RWPE1 (cell line): ENCODE measurements around the gene UBE2G2.

ENCODE experiments used
- CTCF ChIA-PET: fragments of 350-600 bp; sonication (Branson Sonifier 250); formaldehyde crosslinking; extraction: SDS; loops from one replicate; lab custom pipeline; 2021; lab: Yijun Ruan, JAX
- POLR2A ChIA-PET: fragments of 400-600 bp; formaldehyde crosslinking; extraction: SDS; loops from one replicate; lab custom pipeline; 2020; ENCODE audit warnings: antibody characterized with exemption; ENCODE audit not compliant: low non-redundant PET; lab: Yijun Ruan, JAX
- DNase-seq: peaks from one replicate; pipeline ENCODE4 v3.0.0; 2012; ENCODE audit warnings: low spot score
- H3K27ac ChIP-seq: fragments of 450-650 bp; 2 replicates; pipeline ENCODE4 v1.5.1; 2017
- CTCF ChIP-seq: fragments of 450-650 bp; conservative IDR thresholded peaks from 2 replicates; pipeline ENCODE4 v1.5.1; 2017; ENCODE audit warnings: low read depth, mild to moderate bottlenecking

Gene UBE2G2

GRCh38 chr21:44778499-44778911, 23.1 kb downstream of the UBE2G2 start:
- no peak overlapping the region for H3K27ac ChIP-seq
- no peak for TF ChIP-seq CTCF
- POLR2A ChIA-PET = no interaction called here
- DNase-seq = no peak
- CTCF ChIA-PET = interaction anchor here (0.7 kb wide), 1 partner anchor 501 kb away, joined by 3 read pairs; no protein-coding TSS in a partner anchor

DNA sequence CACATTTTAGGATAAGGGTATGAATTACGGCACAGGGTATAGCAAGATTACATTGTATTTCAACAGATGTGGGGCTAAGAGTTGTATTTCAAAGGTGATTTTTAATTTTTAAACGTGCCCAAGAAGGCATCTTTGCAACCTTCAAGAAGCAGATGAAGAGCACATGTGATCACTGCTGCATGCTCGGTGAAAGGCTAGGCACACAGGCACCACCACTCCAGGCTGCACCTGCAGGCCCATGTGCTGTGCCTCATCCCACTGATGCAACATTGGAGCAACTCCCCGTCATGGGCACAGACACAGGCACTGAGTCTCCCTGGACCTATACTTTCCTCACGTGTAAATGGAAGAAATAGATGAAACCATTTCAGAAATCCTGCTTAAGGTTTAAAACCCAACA, 23.5 kb downstream of the UBE2G2 start:
- CTCF ChIA-PET = interaction anchor here (0.7 kb wide), 1 partner anchor 501 kb away, joined by 3 read pairs; no protein-coding TSS in a partner anchor
- no peak for TF ChIP-seq CTCF
- DNase-seq = no peak
- H3K27ac ChIP-seq = no peak overlapping the region
- POLR2A ChIA-PET = no interaction called here

GRCh38 chr21:44774972-44775371, 26.6 kb downstream of the UBE2G2 start:
- DNase-seq = no peak
- CTCF ChIA-PET = no interaction called here
- POLR2A ChIA-PET = no interaction called here
- TF ChIP-seq CTCF = no peak
- no peak overlapping the region for H3K27ac ChIP-seq

DNA sequence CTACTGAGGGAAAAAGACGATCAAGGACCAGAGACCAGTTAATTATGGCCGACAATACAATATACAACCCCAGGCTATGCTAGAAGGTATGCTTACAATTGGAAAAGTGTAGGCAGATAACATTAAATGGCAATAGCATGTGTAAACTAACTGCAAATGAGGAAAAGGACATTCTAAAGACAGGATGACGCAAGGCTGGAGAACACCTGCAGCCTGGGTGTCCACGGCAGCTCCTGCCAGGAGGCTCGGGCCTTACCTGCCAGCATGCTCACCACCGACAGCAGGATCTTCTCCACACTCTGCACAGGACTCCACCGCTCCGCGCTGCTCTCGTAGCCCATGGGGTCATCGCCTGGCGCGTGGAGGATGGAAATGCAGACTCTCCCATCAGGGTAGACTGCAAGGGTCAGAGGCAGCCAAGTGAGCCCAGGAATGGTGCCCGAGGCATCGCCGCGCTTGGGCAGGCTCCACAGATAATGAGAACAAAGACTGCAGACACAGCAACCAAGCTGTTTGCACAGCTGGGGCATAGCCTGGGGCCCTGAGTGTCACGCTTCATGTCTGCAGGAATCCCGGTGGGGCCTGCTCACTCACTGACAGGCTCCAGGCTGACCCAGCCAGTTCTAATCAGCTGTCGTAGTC, 28.2 kb downstream of the UBE2G2 start:
- no peak for TF ChIP-seq CTCF
- ChIA-PET CTCF (no interaction called here), POLR2A (interaction anchor here (0.6 kb wide), 1 partner anchor 11 kb away, joined by 3 read pairs; no protein-coding TSS in a partner anchor)
- H3K27ac ChIP-seq = no peak overlapping the region; the same call in 1 of the 2 replicates
- DNase-seq = no peak

GRCh38 chr21:44771896-44772525, 29.6 kb downstream of the UBE2G2 start:
- no peak for DNase-seq
- H3K27ac ChIP-seq = no peak overlapping the region
- ChIA-PET CTCF (no interaction called here), POLR2A (no interaction called here)
- no peak for TF ChIP-seq CTCF

GRCh38 chr21:44767834-44768831, 33.5 kb downstream of the UBE2G2 start:
- ChIA-PET CTCF (interaction anchor here (0.7 kb wide), 1 partner anchor 25 kb away, joined by 3 read pairs; no protein-coding TSS in a partner anchor), POLR2A (no interaction called here)
- no peak for TF ChIP-seq CTCF
- DNase-seq = no peak
- H3K27ac ChIP-seq = peak overlapping the region; percentile 24
